Measurements from ENCODE around the gene TPSD1.
"Not testable (repeated sequence)": the region's sequence is repeated elsewhere in the genome, so short reads cannot be mapped to it uniquely, and the experiment has no call there.

TPSD1 gene

DNA sequence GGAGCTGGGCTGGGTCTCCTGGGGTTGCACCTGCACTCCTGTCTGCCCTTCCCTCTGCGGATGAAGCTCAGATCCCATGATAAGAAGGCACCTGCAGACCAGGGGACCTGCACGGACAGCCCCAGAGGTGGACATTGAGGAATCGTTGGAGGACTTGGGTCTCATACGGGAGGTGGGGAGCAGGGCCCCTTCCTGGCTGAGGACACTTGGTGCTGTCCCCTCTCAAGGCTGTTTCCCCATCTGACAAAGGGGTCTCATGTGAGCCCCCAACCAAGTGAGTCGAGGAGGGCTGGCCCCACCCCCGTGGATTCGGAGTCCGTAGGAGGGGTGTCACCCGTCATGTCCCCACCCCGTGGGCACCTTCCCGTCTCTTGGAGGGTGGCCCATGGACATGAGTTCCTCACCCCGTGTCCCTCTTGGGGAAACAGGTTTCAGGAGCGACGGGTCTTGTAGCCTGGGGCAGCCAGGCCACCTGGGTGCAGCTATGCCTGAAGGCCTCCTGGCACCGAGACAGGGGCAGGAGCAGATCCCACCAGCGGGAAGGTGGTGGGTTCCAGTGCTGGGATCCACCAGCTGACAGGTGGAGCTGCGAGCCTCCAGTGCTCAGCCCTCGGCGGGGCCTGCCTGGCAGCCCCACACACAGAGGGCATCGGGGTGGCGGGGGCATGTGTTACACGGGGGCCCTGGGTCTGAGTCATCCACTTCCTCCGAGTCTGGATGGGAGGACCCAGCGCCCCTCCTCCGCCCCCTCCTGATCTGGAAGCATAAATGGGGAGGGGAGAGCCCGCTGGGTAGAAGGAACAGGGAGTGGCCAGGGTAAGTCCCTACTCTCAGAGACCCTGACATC, at the start of gene TPSD1:
Gene TPSD1, plus strand, starts transcription at position 794 of the 847 bp plus-strand sequence. CDS start 212 bp downstream, outside the sequence.
- DNase-seq, result not testable (repeated sequence)

DNA sequence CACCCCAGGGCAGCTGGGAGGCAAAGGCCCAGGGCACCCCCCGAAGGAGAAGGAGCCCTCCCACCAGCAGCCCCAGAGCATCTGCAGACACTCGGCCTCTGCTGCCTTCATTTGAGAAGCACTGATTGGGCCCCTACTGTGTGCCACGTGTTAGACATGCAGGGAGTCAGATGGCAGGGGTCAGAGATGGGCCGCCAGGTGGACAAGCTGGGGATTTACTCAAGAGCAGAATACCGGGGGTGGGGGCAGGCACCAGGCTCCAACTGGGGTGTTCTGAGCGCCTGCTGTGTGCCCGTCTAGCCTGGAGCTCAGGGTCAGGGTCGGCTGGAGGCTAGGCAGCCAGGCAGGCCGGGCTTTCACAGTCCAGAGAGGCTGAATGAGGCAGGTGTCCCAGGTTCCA, 49.5 kb upstream of the TPSD1 start:
- DNase-seq, result no peak

DNA sequence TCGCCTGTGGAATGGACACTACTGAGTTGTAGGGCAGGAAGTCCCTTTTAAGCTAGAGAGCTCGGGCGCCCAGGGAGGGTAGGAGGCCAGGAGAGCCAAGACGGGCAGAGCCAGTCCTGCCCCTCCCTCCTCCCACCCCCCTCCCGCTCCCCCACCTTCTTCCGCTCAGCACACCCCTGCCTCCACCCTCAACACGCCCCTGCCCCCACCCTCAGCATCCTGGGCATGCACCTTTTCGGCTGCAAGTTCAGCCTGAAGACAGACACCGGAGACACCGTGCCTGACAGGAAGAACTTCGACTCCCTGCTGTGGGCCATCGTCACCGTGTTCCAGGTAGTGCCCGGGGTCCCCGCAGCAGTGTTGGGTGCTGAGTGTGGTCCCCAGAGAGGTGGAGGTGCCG, 49.1 kb upstream of the TPSD1 start:
- no peak for DNase-seq

DNA sequence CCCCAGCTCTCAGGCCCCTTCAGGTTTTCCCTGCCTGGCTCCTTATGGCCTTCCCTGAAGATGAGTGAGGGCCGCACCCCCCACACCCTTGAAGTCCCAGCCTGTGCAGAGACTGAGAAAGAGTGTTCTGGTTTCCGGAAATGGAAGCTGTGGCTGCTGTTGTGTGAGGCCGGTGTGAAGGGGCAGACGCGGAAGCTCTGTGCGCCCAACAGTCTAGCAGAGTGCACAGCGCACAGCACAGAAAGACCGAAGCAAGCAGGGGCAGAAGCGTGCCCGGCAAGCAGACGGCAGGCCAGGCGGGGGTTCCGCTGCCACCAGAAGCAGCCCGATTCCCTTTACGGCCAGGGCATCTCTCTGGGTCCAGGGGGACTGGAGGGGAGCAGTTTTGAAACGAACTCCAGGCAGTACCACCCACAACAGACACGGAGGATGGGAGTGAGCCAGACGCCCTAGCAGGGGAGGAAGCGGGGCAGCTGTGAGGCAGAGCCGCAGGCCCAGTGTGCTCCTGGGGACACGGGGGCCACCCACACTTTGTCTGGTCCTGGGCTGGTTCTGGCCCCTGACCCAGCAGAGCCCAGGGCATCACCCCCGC, 47.5 kb upstream of the TPSD1 start:
- no peak for DNase-seq

DNA sequence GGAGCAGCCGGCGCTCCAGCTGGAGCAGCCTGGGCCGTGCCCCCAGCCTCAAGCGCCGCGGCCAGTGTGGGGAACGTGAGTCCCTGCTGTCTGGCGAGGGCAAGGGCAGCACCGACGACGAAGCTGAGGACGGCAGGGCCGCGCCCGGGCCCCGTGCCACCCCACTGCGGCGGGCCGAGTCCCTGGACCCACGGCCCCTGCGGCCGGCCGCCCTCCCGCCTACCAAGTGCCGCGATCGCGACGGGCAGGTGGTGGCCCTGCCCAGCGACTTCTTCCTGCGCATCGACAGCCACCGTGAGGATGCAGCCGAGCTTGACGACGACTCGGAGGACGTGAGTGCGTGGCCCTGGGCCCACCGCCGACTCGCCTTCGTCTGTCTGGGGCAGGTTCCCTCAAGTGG, 46.8 kb upstream of the TPSD1 start:
- DNase-seq, result no peak

DNA sequence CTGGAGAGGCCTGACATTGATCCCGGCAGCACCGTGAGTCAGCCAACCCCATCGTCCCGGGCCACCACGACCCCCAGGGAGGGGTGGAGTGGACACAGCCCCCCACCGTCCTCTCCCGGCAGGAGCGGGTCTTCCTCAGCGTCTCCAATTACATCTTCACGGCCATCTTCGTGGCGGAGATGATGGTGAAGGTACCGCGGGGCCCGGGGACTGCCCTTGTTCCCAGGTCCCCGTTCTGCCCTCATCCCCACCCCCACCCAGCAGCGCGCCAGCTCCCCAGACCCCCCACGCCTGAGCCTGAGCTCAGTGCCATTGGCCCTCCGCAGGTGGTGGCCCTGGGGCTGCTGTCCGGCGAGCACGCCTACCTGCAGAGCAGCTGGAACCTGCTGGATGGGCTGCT, 45.4 kb upstream of the TPSD1 start:
- no peak for DNase-seq

DNA sequence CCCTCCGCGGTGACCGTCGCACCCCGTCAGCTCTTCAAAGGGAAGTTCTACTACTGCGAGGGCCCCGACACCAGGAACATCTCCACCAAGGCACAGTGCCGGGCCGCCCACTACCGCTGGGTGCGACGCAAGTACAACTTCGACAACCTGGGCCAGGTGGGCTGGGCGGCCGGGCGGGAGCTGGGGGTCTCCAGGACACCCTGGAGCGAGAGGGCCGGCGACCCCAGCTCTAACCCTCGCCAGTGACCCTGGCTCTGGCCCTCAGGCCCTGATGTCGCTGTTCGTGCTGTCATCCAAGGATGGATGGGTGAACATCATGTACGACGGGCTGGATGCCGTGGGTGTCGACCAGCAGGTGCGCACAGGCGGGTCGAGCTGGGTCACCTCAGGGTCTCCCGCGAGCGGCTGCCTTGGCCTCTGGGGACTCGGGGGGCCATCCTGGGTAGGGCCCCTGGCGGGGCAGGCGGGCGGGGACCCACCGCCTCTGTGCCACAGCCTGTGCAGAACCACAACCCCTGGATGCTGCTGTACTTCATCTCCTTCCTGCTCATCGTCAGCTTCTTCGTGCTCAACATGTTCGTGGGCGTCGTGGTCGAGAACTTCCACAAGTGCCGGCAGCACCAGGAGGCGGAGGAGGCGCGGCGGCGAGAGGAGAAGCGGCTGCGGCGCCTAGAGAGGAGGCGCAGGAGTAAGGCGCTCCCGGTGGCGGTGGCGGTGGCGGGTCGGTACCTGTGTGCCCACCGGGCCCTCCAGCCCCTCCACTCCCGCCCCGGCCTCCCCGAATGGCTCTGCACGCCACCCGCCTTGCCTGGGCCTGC, 44.2 kb upstream of the TPSD1 start:
- no peak for DNase-seq

DNA sequence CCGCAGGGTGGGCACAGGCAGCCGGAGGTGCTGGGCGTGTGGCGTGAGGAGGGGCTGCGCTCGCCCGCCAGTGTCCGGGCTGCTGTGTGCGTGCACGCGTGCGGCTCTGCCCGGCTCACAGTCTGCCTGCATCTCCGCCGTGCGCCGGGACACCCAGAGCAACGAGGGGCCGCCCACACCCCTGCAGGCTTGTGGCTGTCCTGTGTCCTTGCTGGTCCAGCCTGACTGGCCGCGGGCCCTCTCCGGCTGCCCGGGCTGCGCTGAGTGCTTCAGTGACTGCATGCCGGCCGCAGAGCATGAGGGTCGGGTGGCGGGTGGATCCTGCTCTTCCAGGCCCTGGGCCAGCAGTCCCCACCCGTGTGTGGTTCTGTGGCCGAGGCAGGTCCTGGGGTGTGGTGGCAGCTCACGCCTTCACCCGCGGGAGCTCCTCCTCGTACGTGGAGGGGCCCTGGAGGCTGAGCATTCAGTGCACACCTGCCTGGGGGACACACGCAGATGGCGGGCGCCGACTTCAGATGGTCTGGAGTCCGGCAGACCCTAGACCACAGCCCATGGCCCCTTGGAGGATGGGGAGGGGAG, 43.2 kb upstream of the TPSD1 start:
- no peak for DNase-seq

DNA sequence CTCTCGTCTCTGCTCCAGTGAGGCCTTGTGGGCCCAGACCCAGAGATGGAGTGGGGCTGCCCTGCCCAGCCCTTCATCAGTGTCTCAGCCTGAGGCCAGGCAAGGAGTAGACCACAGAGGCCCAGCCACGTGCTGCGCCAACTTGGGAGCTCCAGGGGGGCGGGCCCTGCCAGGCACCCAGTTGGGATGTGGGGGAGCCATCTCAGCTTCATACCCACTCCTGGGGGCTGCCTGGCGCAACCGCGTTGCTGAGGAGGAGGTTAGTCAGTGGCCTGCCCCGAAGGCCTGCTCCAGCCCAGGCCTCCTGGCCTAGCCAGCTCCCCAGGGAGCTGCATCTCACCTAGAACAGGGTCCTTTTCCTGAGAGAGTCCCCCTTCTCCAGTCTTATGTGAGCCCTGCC, 42.6 kb upstream of the TPSD1 start:
- DNase-seq, result no peak

DNA sequence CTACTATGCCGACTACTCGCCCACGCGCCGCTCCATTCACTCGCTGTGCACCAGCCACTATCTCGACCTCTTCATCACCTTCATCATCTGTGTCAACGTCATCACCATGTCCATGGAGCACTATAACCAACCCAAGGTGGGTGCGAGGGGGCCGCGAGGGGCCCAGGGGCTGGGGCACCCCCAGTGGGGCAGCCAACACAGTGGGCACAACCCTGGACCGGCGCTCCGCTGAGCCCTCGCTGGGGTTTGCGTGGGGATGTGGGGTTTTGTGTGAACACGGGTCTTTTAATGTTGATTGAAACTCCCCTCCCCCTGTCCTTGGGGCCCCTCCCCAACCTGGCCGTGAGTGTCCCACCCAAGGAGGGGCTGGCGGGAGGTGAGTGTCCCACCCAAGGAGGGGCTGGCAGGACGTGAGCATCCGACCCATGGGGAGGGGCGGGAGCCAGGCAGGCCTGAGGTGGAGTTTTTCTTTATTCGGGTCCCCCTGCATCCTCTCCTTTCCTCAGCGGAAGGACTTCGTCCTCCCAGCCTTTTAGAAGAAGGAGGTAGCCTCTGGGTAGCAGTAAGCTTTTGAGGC, 42.0 kb upstream of the TPSD1 start:
- DNase-seq, result no peak

DNA sequence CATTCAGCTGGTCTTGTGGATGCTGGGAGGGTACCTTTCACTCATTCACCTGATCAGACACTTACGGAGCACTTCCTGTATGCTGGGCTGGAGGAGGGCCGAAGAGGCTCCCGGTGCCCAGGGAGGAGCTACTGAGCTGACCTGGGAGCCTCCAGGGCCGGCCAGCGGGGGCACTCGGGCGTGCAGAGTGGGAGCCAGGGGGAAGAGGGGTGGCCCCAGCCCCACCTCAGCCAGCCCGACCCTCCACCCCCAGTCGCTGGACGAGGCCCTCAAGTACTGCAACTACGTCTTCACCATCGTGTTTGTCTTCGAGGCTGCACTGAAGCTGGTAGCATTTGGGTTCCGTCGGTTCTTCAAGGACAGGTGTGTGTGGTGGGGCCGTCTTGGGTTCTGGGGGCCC, 41.1 kb upstream of the TPSD1 start:
- DNase-seq, result no peak

DNA sequence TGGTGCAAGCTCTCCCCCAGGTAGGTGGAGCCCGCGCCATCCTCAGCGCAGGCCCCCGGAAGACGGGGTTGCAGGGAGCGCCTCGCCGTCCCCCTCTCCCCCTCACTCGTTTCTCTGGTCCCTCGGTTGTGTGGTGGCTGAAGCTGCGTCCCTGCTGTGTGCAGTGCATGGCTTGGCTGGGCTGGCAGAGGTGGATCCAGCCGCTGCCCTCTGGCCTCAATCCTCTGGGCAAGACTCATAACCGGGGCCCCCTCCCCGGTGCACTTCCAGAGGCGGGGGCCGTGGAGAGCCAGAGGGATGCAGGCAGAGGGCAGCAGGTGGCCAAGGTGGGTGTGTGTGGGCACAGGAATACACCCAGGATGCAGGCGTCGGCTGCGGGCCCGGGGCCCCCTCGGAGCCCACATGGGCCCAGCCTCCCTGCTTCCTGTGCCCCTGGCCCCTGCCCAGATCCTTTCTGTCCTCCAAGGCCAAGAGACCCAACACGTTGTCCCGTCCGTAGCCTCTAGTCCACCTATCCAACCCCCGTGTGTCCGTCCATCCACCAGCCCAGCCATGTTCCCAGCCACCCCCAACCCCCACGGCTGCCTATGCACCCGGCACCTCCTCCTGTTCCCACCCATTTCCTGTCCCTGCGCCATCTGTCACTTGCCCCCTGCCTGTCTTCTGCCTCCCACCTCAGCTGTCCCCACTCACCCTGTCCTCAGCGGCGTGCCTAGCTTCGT, 40.1 kb upstream of the TPSD1 start:
- no peak for DNase-seq

DNA sequence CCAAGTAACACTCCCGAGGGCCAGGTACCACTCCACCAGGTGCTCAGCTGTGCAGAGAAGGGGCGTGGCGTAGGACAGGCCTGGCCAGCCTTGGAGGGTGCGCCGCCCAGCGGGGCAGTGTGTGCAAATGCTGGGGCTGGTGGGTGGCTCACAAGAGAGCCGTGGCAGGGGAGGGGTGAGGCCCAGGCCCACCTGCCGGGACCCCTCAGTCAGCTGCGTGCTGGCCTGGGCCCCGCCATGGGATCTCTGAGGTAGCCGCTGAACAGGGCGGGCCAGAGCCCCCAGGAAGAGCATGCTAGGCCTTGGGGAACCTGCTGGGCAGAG, 39.6 kb upstream of the TPSD1 start:
- no peak for DNase-seq

DNA sequence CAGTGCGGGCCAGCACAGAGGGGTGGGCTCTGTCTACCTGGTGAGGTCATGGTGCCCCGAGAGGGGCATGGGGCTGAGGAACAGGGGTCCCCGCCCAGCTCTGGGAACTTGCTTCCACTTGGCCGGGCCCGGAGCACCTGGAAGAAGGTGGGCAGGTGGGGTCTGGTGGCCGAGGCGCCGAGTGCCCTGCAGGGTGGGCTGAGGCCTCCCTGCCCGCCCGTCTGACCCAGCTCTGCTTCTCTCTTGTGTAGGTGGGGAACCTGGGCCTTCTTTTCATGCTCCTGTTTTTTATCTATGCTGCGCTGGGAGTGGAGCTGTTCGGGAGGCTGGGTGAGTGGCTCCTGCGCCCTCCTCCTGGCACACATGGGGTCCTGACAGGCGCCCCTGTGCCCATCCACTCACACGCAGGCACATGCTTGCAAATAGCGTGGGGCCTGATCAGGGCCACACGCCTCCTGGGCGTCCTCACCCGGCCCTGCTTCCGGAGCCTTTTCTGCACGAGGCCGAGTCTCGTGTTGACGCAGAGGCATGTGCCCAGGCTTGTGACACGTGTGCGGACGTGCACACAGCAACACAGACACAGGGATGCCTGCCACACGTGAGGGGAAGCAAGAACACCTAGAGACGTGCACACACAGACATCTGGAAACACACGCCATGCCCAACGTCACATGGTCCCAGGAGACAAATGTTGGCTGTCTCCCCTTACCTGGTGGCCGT, 39.0 kb upstream of the TPSD1 start:
- no peak for DNase-seq

DNA sequence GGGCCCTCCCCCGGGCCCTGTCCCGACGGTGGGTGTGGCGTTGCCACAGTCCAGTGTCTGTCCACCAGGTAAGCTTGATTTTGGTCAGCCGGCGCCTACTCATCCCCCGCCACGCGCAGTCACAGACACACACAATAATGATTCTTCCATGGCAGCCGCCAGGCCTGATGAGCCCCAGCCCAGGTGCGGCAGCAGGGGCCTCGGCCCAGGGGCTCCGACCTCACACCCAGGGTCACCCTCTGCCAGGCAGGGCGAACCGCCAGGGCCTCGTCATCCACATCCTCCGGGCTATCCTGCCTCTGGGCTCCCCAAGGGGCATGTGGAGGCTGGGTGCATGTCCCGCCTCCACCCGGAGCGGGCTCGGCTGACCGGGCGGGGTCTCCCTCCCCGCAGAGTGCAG, 38.3 kb upstream of the TPSD1 start:
- DNase-seq, result no peak

DNA sequence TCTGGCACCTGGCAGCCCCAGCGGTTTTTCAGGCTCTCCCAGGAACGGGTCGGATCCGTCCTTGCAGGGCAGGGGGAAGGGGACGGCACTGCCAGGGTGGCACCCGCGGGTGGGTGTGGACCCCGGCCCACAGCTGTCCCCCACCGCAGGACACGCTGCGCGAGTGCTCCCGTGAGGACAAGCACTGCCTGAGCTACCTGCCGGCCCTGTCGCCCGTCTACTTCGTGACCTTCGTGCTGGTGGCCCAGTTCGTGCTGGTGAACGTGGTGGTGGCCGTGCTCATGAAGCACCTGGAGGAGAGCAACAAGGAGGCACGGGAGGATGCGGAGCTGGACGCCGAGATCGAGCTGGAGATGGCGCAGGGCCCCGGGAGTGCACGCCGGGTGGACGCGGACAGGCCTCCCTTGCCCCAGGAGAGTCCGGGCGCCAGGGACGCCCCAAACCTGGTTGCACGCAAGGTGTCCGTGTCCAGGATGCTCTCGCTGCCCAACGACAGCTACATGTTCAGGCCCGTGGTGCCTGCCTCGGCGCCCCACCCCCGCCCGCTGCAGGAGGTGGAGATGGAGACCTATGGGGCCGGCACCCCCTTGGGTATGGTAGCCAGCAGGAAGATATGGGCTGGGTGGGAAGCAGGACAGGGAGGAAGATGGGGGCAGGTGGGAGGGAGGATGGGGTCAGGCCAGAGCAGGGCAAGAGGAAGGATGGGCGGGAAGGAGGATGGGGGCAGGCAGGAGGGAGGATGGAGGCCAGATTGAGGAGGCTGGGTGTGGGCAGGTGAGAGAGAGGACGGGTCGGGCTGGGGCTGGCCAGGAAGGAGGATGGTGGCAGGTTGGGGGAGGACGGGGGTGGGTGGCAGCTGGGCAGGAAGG, 37.6 kb upstream of the TPSD1 start:
- no peak for DNase-seq

DNA sequence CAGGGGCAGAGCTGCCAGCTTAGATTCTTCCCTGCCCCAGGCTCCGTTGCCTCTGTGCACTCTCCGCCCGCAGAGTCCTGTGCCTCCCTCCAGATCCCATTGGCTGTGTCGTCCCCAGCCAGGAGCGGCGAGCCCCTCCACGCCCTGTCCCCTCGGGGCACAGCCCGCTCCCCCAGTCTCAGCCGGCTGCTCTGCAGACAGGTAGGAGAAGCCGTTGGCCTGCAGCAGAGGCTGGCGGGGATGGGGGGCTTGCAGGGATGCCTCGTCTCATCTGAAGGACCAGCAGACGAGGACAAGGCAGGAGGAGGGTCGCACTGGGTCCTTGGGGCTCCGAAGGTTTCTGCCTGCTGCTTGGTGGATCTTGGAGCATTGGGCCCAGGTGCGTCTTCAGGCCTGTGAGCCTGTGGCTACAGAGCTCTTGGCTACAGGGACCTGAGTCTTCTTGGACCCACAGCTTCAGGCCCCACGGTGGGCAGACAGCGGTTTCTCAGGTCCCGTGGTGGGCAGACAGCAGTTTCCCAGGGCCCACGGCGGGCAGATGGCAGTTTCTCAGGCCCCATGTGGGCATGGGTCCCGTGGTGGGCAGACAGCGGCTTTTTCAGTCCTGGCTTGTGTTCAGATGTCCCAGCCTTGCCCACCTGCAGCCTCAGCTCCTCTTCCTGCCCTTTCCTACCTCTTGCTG, 36.8 kb upstream of the TPSD1 start:
- no peak for DNase-seq

DNA sequence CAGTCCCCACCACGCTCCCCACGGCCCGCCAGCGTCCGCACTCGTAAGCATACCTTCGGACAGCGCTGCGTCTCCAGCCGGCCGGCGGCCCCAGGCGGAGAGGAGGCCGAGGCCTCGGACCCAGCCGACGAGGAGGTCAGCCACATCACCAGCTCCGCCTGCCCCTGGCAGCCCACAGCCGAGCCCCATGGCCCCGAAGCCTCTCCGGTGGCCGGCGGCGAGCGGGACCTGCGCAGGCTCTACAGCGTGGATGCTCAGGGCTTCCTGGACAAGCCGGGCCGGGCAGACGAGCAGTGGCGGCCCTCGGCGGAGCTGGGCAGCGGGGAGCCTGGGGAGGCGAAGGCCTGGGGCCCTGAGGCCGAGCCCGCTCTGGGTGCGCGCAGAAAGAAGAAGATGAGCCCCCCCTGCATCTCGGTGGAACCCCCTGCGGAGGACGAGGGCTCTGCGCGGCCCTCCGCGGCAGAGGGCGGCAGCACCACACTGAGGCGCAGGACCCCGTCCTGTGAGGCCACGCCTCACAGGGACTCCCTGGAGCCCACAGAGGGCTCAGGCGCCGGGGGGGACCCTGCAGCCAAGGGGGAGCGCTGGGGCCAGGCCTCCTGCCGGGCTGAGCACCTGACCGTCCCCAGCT, 35.7 kb upstream of the TPSD1 start:
- no peak for DNase-seq

DNA sequence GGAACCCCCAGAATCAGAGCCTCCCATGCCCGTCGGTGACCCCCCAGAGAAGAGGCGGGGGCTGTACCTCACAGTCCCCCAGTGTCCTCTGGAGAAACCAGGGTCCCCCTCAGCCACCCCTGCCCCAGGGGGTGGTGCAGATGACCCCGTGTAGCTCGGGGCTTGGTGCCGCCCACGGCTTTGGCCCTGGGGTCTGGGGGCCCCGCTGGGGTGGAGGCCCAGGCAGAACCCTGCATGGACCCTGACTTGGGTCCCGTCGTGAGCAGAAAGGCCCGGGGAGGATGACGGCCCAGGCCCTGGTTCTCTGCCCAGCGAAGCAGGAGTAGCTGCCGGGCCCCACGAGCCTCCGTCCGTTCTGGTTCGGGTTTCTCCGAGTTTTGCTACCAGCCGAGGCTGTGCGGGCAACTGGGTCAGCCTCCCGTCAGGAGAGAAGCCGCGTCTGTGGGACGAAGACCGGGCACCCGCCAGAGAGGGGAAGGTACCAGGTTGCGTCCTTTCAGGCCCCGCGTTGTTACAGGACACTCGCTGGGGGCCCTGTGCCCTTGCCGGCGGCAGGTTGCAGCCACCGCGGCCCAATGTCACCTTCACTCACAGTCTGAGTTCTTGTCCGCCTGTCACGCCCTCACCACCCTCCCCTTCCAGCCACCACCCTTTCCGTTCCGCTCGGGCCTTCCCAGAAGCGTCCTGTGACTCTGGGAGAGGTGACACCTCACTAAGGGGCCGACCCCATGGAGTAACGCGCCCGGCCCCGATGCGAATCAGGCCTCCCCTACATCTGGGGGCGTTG, 34.8 kb upstream of the TPSD1 start:
- no peak for DNase-seq

Data from NCI-H1092 treated with DMSO at 0.1 percent for 48 hours (cell line).